ENCODE results near the gene ZNF799.
"Not testable (repeated sequence)": the region's sequence is repeated elsewhere in the genome, so short reads cannot be mapped to it uniquely, and the experiment has no call there.

DNA sequence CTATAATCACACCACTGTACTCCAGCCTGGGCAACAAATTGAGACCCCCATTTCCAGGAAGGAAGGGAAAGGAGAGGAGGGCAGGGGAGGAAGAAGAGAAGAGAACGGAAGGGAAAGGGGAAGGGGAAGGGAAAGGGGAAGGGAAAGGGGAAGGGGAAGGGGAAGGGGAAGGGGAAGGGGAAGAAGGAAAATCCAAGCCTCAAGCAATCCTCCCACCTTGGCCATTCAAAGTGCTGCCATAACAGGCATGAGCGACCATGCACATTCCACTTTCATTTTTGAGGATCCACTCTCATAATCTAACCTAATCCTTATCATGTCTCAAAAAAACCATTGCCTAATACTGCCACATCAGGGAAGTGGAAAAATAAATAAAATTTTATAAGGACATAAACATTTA, 14.7 kb downstream of the ZNF799 start:
- TF ChIP-seq, protein P1, sequence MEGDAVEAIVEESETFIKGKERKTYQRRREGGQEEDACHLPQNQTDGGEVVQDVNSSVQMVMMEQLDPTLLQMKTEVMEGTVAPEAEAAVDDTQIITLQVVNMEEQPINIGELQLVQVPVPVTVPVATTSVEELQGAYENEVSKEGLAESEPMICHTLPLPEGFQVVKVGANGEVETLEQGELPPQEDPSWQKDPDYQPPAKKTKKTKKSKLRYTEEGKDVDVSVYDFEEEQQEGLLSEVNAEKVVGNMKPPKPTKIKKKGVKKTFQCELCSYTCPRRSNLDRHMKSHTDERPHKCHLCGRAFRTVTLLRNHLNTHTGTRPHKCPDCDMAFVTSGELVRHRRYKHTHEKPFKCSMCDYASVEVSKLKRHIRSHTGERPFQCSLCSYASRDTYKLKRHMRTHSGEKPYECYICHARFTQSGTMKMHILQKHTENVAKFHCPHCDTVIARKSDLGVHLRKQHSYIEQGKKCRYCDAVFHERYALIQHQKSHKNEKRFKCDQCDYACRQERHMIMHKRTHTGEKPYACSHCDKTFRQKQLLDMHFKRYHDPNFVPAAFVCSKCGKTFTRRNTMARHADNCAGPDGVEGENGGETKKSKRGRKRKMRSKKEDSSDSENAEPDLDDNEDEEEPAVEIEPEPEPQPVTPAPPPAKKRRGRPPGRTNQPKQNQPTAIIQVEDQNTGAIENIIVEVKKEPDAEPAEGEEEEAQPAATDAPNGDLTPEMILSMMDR (IDR thresholded peaks at IDR 0.05; ENCODE audit: low read depth, low read length, poor library complexity, severe bottlenecking) = not testable (repeated sequence)
- not testable (repeated sequence) for TF ChIP-seq EZH2phosphoT487 (IDR thresholded peaks at IDR 0.05; ENCODE audit: borderline replicate concordance, low read length)
